ENCODE results near the gene NR4A3. TPM values are rescaled to one million over a fixed set of nuclear protein-coding genes. Genes with fewer than 3 reads are reported as not detected.
A peak's percentile ranks its signal among the peaks of the same experiment; 100 is the strongest.

Gene NR4A3
- total and polyA plus RNA-seq, 2 of the 13 experiments (the other 11 are each of a cell fraction or from before 2014, with no cell fraction given) = 0.02 to 0.09 TPM

DNA sequence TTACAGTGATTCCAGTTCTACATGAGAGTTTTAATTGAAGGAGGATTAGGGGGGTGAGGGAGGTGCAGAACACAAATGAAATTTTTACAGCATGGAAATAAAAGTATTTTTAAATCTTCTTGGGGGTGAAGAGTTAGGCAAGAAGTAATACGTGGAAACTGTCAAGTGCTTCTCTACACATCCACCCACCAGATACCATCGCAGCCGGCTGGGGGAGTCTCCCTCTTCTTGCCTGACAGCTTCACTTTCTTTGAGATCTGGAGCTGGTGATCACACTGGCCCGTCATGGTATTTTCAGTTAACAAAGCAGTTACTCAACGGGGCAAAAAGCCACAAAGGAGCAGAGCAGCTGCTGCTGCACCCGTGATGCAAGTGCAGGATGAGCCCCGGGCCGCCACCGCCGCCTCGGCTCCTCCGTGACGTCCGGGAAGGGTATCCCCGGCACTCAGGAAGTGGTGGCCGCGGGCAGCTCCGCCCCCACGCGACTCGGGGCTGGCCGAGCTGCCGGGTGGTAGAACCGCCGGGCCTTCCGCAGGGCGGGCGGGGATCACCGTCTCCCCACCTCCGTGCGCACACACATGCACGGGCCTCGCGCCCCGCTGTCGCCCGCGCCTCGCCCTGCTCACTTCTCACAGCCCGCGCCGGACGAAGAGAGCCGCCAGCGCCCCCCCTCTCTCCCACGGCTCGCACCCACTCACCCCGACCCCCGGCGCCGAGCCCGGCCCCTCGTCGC lies 2.4 kb upstream of the NR4A3 start (continued):
- no peak for TF ChIP-seq CHD2 (IDR thresholded peaks at IDR 0.05; ENCODE audit: low read depth, low read length)
- TF ChIP-seq, protein P1, sequence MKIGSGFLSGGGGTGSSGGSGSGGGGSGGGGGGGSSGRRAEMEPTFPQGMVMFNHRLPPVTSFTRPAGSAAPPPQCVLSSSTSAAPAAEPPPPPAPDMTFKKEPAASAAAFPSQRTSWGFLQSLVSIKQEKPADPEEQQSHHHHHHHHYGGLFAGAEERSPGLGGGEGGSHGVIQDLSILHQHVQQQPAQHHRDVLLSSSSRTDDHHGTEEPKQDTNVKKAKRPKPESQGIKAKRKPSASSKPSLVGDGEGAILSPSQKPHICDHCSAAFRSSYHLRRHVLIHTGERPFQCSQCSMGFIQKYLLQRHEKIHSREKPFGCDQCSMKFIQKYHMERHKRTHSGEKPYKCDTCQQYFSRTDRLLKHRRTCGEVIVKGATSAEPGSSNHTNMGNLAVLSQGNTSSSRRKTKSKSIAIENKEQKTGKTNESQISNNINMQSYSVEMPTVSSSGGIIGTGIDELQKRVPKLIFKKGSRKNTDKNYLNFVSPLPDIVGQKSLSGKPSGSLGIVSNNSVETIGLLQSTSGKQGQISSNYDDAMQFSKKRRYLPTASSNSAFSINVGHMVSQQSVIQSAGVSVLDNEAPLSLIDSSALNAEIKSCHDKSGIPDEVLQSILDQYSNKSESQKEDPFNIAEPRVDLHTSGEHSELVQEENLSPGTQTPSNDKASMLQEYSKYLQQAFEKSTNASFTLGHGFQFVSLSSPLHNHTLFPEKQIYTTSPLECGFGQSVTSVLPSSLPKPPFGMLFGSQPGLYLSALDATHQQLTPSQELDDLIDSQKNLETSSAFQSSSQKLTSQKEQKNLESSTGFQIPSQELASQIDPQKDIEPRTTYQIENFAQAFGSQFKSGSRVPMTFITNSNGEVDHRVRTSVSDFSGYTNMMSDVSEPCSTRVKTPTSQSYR (CRISPR knock-in tag; IDR thresholded peaks at IDR 0.05; ENCODE audit: borderline replicate concordance) = 0 out of 2 replicates have a peak, but pooled peaks have one; percentile 25
- TF ChIP-seq, protein P2, sequence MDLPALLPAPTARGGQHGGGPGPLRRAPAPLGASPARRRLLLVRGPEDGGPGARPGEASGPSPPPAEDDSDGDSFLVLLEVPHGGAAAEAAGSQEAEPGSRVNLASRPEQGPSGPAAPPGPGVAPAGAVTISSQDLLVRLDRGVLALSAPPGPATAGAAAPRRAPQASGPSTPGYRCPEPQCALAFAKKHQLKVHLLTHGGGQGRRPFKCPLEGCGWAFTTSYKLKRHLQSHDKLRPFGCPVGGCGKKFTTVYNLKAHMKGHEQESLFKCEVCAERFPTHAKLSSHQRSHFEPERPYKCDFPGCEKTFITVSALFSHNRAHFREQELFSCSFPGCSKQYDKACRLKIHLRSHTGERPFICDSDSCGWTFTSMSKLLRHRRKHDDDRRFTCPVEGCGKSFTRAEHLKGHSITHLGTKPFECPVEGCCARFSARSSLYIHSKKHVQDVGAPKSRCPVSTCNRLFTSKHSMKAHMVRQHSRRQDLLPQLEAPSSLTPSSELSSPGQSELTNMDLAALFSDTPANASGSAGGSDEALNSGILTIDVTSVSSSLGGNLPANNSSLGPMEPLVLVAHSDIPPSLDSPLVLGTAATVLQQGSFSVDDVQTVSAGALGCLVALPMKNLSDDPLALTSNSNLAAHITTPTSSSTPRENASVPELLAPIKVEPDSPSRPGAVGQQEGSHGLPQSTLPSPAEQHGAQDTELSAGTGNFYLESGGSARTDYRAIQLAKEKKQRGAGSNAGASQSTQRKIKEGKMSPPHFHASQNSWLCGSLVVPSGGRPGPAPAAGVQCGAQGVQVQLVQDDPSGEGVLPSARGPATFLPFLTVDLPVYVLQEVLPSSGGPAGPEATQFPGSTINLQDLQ (CRISPR knock-in tag; IDR thresholded peaks at IDR 0.05) = peak; percentile 31; the same call in 1 of the 2 replicates
- no peak for TF ChIP-seq SNAPC5 (CRISPR knock-in tag; IDR thresholded peaks at IDR 0.05; ENCODE audit: borderline replicate concordance)
- no peak for TF ChIP-seq EZH2 (conservative IDR thresholded peaks at IDR 0.05; ENCODE audit: low read depth, low read length)
- TF ChIP-seq AKAP8 (CRISPR knock-in tag; IDR thresholded peaks at IDR 0.05) = no peak
- TF ChIP-seq ZNF674 (CRISPR knock-in tag; IDR thresholded peaks at IDR 0.05; ENCODE audit: low read depth) = no peak
- TF ChIP-seq ZKSCAN8 (CRISPR knock-in tag; IDR thresholded peaks at IDR 0.05; ENCODE audit: borderline replicate concordance) = no peak
- peak; percentile 83 for TF ChIP-seq MTF2 (CRISPR knock-in tag; IDR thresholded peaks at IDR 0.05; ENCODE audit: borderline replicate concordance)
- TF ChIP-seq FOXA3 (CRISPR knock-in tag; IDR thresholded peaks at IDR 0.05) = 0 out of 2 replicates have a peak, but pooled peaks have one; percentile 12
- TF ChIP-seq IKZF1 (IDR thresholded peaks at IDR 0.05) = no peak
- no peak for TF ChIP-seq ZNF644 (CRISPR knock-in tag; IDR thresholded peaks at IDR 0.05; ENCODE audit: low read depth)
- no peak for TF ChIP-seq ZNF17 (CRISPR knock-in tag; IDR thresholded peaks at IDR 0.05)
- TF ChIP-seq FOXP1 (IDR thresholded peaks at IDR 0.05) = no peak
- no peak for TF ChIP-seq FOXP1 (CRISPR knock-in tag; IDR thresholded peaks at IDR 0.05)
- peak; percentile 11; the same call in 1 of the 2 replicates for TF ChIP-seq FOXK1 (CRISPR knock-in tag; IDR thresholded peaks at IDR 0.05; ENCODE audit: borderline replicate concordance, low read depth)
- TF ChIP-seq, protein P3, sequence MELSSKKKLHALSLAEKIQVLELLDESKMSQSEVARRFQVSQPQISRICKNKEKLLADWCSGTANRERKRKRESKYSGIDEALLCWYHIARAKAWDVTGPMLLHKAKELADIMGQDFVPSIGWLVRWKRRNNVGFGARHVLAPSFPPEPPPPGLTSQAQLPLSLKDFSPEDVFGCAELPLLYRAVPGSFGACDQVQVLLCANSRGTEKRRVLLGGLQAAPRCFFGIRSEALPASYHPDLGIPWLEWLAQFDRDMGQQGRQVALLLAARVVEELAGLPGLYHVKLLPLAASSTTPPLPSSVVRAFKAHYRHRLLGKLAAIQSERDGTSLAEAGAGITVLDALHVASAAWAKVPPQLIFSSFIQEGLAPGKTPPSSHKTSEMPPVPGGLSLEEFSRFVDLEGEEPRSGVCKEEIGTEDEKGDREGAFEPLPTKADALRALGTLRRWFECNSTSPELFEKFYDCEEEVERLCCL (CRISPR knock-in tag; IDR thresholded peaks at IDR 0.05; ENCODE audit: borderline replicate concordance) = no peak
- no peak for TF ChIP-seq THYN1 (CRISPR knock-in tag; IDR thresholded peaks at IDR 0.05; ENCODE audit: borderline replicate concordance, low read depth)
- no peak for TF ChIP-seq PRPF4 (IDR thresholded peaks at IDR 0.05; ENCODE audit: low read depth, low read length, poor library complexity, severe bottlenecking)
- no peak for TF ChIP-seq SIX4 (CRISPR knock-in tag; IDR thresholded peaks at IDR 0.05)
- TF ChIP-seq BCL6 (CRISPR knock-in tag; IDR thresholded peaks at IDR 0.05) = peak; percentile 34; the same call in 1 of the 2 replicates
- no peak for TF ChIP-seq CREM (IDR thresholded peaks at IDR 0.05)
- no peak for TF ChIP-seq CREM (CRISPR knock-in tag; IDR thresholded peaks at IDR 0.05)
- TF ChIP-seq ZNF256 (CRISPR knock-in tag; conservative IDR thresholded peaks at IDR 0.05) = no peak
- no peak for TF ChIP-seq KDM6A (CRISPR knock-in tag; IDR thresholded peaks at IDR 0.05; ENCODE audit: low read depth)

Data from HepG2 (cell line).